Right lobe of liver (tissue), 4 donors: Measurements from ENCODE around the gene CRYGN.

Source experiments
- POLR2A ChIP-seq: fragments of 450-650 bp; IDR thresholded peaks from one replicate; pipeline ENCODE4 v1.6.1; 2017; ENCODE audit warnings: antibody characterized with exemption, mild to moderate bottlenecking
- TF ChIP-seq, protein P1 (sequence below), 4 donors: fragments of 200-600 bp in 3 of 4; fragments of 450-650 bp in 1 of 4; IDR thresholded peaks; one replicate each; pipeline versions ENCODE4 v1.5.1 to v1.8.0; 2016 to 2022; ENCODE audit warnings: antibody characterized with exemption in 4 of 4, mild to moderate bottlenecking in 2 of 4
- donor health status: DM: no; HTN: no; CAD: no.
- donor health status: DM: no; HTN: no; CAD: no.
- donor health status: DM: no; HTN: yes; CAD: no.

DNA sequence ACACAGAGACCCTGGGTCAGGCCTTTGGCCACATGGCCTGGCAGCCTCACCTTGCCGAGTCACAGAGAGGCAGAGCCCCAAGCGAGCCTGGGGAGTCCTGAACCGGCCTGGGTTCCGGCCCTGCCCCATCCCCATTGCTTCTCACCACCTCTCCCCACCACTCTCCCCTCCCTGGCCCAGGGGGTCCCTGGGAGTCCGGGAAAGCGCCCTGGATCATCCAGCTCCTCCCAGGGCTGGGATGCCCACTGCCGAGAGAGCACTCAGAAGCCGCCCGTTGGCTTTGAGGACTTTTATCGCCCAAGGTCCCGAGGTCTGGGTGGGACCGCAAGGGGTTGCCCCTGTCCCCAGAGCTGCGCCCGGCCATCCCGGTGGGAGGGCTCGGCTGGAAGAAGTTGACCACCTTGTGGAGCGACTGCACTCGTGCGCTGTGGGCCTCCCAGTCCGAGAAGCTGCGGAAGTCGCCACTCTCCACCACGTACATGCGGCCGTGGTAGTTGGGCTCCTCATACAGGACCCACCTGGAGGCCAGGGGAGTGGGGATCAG is 8.1 kb downstream of the CRYGN start:
- TF ChIP-seq, protein P1, sequence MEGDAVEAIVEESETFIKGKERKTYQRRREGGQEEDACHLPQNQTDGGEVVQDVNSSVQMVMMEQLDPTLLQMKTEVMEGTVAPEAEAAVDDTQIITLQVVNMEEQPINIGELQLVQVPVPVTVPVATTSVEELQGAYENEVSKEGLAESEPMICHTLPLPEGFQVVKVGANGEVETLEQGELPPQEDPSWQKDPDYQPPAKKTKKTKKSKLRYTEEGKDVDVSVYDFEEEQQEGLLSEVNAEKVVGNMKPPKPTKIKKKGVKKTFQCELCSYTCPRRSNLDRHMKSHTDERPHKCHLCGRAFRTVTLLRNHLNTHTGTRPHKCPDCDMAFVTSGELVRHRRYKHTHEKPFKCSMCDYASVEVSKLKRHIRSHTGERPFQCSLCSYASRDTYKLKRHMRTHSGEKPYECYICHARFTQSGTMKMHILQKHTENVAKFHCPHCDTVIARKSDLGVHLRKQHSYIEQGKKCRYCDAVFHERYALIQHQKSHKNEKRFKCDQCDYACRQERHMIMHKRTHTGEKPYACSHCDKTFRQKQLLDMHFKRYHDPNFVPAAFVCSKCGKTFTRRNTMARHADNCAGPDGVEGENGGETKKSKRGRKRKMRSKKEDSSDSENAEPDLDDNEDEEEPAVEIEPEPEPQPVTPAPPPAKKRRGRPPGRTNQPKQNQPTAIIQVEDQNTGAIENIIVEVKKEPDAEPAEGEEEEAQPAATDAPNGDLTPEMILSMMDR (IDR thresholded peaks at IDR 0.05): no peak
- TF ChIP-seq POLR2A: no peak
